Thoracic aorta (tissue), 2 donors: ENCODE data around the gene CCPG1. TPM values are rescaled to one million over a fixed set of nuclear protein-coding genes. Genes with fewer than 3 reads are reported as not detected.

Experiments used
- ATAC-seq: fragments of 150-250 bp; one replicate; pipeline ENCODE4 v1.8.0; 2017; ENCODE audit warnings: low read depth; ENCODE audit not compliant: insufficient number of reproducible peaks, low FRiP score
- DNase-seq: peaks from one replicate; pipeline ENCODE4 v3.0.0-alpha.2; 2020; ENCODE audit warnings: low spot score
- H3K27ac ChIP-seq, 2 donors: fragments of 200-600 bp; sonication (generic); 1 replicate in 1 of 2; 2 replicates in 1 of 2; pipeline ENCODE4 v1.5.1; 2016; ENCODE audit warnings: mild to moderate bottlenecking in 2 of 2, moderate library complexity in 2 of 2
- H3K27me3 ChIP-seq: fragments of 200-600 bp; sonication (generic); replicated peaks from 2 replicates; pipeline ENCODE4 v1.6.0; 2016; ENCODE audit warnings: mild to moderate bottlenecking; ENCODE audit not compliant: insufficient read depth
- H3K36me3 ChIP-seq: fragments of 200-600 bp; sonication (generic); one replicate; pipeline ENCODE4 v1.5.1; 2016
- H3K4me1 ChIP-seq, 2 donors: fragments of 200-600 bp; sonication (generic); 1 replicate in 1 of 2; 2 replicates in 1 of 2; pipeline versions ENCODE4 v1.5.1 to v1.6.0; 2016; ENCODE audit warnings: low read depth in 2 of 2, mild to moderate bottlenecking in 1 of 2; ENCODE audit not compliant: control insufficient read depth in 1 of 2
- H3K4me3 ChIP-seq: fragments of 200-600 bp; sonication (generic); 2 replicates; pipeline ENCODE4 v1.5.1; 2016; ENCODE audit warnings: mild to moderate bottlenecking
- H3K9me3 ChIP-seq: fragments of 200-600 bp; sonication (generic); 2 replicates; pipeline ENCODE4 v1.5.1; 2016
- total RNA-seq, 2 donors: library from RNA; depleted of rRNA; stranded (reverse); fragments of >200 nt; gene quantifications; one replicate each; pipeline versions ENCODE4 v1.1.0 to v1.2.3, GENCODE V29; 2016
- TF ChIP-seq, protein P1 (sequence below): fragments of 200-600 bp; sonication (generic); IDR thresholded peaks from one replicate; pipeline ENCODE4 v1.5.1; 2019; ENCODE audit warnings: antibody characterized with exemption

The CCPG1 gene
- total RNA-seq, 2 donors from 2014 or later: 116 to 122 TPM

DNA sequence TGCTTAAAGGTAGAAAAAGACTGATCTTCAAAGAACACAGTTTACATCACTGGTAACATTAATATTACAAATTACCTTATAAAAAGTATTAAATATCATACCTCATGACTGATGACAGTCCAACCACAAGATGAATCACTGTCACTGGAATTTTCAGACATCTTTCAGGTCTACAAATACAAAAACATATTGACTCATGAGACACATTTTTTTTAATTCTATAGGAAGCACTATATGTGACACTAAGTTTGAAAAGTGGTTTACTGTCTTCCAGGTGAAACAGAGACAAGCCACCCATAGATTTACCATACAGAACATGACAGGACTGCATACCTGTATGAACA, 18.9 kb downstream of the CCPG1 start:
- no peak for DNase-seq
- Histone ChIP-seq H3K9me3 (no peaks in the 10 kb centered on the region), H3K4me3 (no peak overlapping the region), H3K27ac (no peak overlapping the region), H3K4me1 (no peaks in the 10 kb centered on the region), H3K27me3 (no peaks in the 10 kb centered on the region), H3K36me3 (peaks cover 11% of the 10 kb centered on the region)
- no peak for ATAC-seq
- TF ChIP-seq, protein P1, sequence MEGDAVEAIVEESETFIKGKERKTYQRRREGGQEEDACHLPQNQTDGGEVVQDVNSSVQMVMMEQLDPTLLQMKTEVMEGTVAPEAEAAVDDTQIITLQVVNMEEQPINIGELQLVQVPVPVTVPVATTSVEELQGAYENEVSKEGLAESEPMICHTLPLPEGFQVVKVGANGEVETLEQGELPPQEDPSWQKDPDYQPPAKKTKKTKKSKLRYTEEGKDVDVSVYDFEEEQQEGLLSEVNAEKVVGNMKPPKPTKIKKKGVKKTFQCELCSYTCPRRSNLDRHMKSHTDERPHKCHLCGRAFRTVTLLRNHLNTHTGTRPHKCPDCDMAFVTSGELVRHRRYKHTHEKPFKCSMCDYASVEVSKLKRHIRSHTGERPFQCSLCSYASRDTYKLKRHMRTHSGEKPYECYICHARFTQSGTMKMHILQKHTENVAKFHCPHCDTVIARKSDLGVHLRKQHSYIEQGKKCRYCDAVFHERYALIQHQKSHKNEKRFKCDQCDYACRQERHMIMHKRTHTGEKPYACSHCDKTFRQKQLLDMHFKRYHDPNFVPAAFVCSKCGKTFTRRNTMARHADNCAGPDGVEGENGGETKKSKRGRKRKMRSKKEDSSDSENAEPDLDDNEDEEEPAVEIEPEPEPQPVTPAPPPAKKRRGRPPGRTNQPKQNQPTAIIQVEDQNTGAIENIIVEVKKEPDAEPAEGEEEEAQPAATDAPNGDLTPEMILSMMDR: no peak

DNA sequence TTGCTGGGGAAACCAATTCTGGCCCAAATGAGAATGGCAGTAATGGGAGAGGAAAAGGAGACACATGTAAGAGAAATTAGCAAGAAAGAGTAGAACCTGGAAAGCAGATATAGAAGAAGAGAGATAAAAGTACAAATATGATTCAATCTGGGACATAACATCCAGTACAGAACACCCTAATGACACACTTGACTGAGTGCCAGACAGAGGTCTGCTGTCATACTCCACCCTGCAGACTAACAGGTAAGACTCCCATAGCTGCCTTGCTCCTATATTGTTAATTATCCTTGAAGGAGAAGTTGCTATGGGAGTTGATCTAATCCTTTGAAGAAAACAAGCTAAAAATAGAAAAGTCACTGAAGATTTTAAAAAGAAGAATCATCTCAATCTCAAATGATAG, 21.1 kb downstream of the CCPG1 start:
- TF ChIP-seq, protein P1: no peak
- H3K36me3 ChIP-seq: peaks cover 22% of the 10 kb centered on the region
- DNase-seq: no peak
- H3K9me3 ChIP-seq: no peaks in the 10 kb centered on the region
- H3K4me1 ChIP-seq: no peaks in the 10 kb centered on the region
- no peaks in the 10 kb centered on the region for H3K27me3 ChIP-seq
- H3K27ac ChIP-seq: no peak overlapping the region
- ATAC-seq: no peak
- no peak overlapping the region for H3K4me3 ChIP-seq

DNA sequence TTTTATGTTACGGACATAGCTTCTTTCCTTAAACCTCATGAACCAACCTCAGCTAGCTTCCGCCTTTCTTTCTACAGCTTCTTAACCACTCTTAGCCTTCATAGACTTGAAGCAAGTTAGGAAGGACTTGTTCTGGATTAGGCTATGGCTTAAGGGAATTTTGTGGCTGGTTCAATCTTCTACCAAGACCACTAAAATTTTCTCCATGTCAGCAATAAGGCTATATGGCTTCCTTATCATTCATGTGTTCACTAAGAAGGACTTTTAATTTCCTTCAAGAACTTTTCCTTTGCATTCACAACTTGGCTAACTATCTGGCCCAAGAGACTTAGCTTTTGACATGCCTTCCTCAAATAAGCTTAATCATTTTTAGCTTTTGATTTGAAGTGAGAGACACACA, 24.5 kb downstream of the CCPG1 start:
- ATAC-seq (no peak), DNase-seq (no peak)
- Histone ChIP-seq H3K9me3 (no peaks in the 10 kb centered on the region), H3K4me3 (no peak overlapping the region), H3K27me3 (no peaks in the 10 kb centered on the region), H3K4me1 (no peaks in the 10 kb centered on the region), H3K36me3 (peaks cover 30% of the 10 kb centered on the region), H3K27ac (no peak overlapping the region)
- TF ChIP-seq, protein P1: no peak

DNA sequence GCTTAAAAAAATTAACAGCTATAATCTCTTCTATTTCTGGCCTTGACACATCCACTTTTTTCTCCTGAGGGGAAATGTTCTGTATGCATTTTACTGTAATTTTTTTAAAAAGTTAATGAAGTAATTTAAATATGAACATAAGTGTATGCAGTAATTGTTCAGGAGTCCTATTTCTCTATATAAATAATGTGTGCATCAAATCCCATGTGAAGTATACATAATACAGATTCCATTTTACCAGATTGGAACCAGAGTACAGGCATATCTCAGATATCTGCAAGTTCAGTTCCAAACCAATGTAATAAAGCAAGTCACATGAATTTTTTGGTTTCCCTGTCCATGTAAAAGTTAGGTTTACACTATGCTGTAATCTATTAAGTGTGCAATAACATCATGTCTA, 26.6 kb downstream of the CCPG1 start:
- H3K9me3 ChIP-seq: no peaks in the 10 kb centered on the region
- H3K4me1 ChIP-seq: no peaks in the 10 kb centered on the region
- ATAC-seq: no peak
- TF ChIP-seq, protein P1: no peak
- H3K27ac ChIP-seq: no peak overlapping the region
- no peak for DNase-seq
- H3K36me3 ChIP-seq: peaks cover 27% of the 10 kb centered on the region
- no peaks in the 10 kb centered on the region for H3K27me3 ChIP-seq
- no peak overlapping the region for H3K4me3 ChIP-seq

DNA sequence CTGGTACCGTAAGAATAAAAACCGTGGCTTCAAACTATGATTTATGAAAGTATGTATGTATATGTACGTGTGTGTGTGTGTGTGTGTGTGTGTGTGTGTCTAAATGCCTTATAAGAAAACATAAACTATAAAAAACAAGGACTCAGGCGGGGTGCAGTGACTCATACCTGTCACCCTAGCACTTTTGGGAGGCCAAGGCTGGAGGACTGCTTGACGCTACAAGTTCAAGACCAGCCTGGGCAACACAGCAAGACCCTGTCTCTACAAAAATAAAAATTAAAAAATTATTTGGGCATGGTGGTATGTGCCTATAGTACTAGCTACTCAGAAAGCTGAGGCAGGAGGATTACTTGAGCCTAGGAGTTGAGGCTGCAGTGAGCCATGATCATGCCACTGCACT, 29.1 kb downstream of the CCPG1 start:
- Histone ChIP-seq H3K9me3 (no peaks in the 10 kb centered on the region), H3K4me1 (no peaks in the 10 kb centered on the region), H3K27me3 (no peaks in the 10 kb centered on the region), H3K36me3 (peaks cover 24% of the 10 kb centered on the region), H3K4me3 (no peak overlapping the region), H3K27ac (no peak overlapping the region)
- ATAC-seq (no peak), DNase-seq (no peak)
- TF ChIP-seq, protein P1: no peak
